ENCODE measurements around the gene GPX2.

The GPX2 gene

GRCh38 chr14:64942531-64943111 lies at the start of gene GPX2:
TSS of gene GPX2 (minus strand) at chr14:64942745. CDS start at chr14:64942726, 19 bp downstream.
- DNase-seq, result no peak

- DNase-seq, result no peak
Measured at GRCh38 chr14:64990939-64991338, 48.4 kb upstream of the GPX2 start.

- DNase-seq, result no peak
Measured at GRCh38 chr14:64990296-64990695, 47.8 kb upstream of the GPX2 start.

GRCh38 chr14:64987438-64987767 lies 44.9 kb upstream of the GPX2 start:
- no peak for DNase-seq

GRCh38 chr14:64986648-64987437 lies 44.3 kb upstream of the GPX2 start, which contains the start of gene FNTB:
TSS of gene FNTB (plus strand) at chr14:64986895. CDS start at chr14:64986954, 59 bp downstream.
- DNase-seq, result peak; percentile 88 to 93

GRCh38 chr14:64983439-64984310 lies 41.1 kb upstream of the GPX2 start:
- peak in 1 of 2 experiments; percentile 19 for DNase-seq

- DNase-seq, result no peak
Measured at GRCh38 chr14:64979336-64980074, 37.0 kb upstream of the GPX2 start.

- no peak for DNase-seq
Measured at GRCh38 chr14:64974563-64974962, 32.0 kb upstream of the GPX2 start.

- DNase-seq, result no peak
Measured at GRCh38 chr14:64973826-64974225, 31.3 kb upstream of the GPX2 start.

GRCh38 chr14:64973026-64973442 lies 30.5 kb upstream of the GPX2 start:
- no peak for DNase-seq

GRCh38 chr14:64971943-64972791 lies 29.6 kb upstream of the GPX2 start, which contains the start of gene RAB15:
TSS of gene RAB15 (minus strand) at chr14:64972336. CDS start at chr14:64972076, 260 bp downstream.
- DNase-seq, result peak; percentile 35 to 48

- no peak for DNase-seq
Measured at GRCh38 chr14:64971491-64971942, 29.0 kb upstream of the GPX2 start.

GRCh38 chr14:64970776-64971477 lies 28.4 kb upstream of the GPX2 start:
- no peak for DNase-seq

GRCh38 chr14:64970041-64970440 lies 27.5 kb upstream of the GPX2 start:
- DNase-seq, result no peak

GRCh38 chr14:64968651-64969050 lies 26.1 kb upstream of the GPX2 start:
- no peak for DNase-seq

- no peak for DNase-seq
Measured at GRCh38 chr14:64968167-64968566, 25.6 kb upstream of the GPX2 start.

- no peak for DNase-seq
Measured at GRCh38 chr14:64966976-64967375, 24.4 kb upstream of the GPX2 start.

- no peak for DNase-seq
Measured at GRCh38 chr14:64965356-64966000, 22.9 kb upstream of the GPX2 start.

GRCh38 chr14:64963611-64964010 lies 21.1 kb upstream of the GPX2 start:
- no peak for DNase-seq

- no peak for DNase-seq
Measured at GRCh38 chr14:64960762-64961276, 18.3 kb upstream of the GPX2 start.

Data from stimulated activated CD4-positive, alpha-beta T cell treated with anti-CD3 and anti-CD28 coated beads, Interleukin-4, amount 100 ng/mL, for 4 hours (primary cell).